GM12875 (cell line): ENCODE measurements around the gene DLGAP4.

Source experiments
- H3K4me3 ChIP-seq: one replicate; pipeline ENCODE4 v1.5.1; 2011; ENCODE audit warnings: low read depth, low read length, control low read depth
- CTCF ChIP-seq: IDR thresholded peaks from 2 replicates; pipeline ENCODE4 v1.5.1; 2011; ENCODE audit warnings: low read depth, mild to moderate bottlenecking, control low read depth, inconsistent platforms, low read length, moderate library complexity, borderline replicate concordance; ENCODE audit not compliant: insufficient read depth

DLGAP4 gene

GRCh38 chr20:36342331-36343120 lies 36.4 kb downstream of the DLGAP4 start:
- no peak overlapping the region for H3K4me3 ChIP-seq
- TF ChIP-seq CTCF, result no peak

GRCh38 chr20:36343641-36344040 lies 37.5 kb downstream of the DLGAP4 start:
- TF ChIP-seq CTCF, result no peak
- H3K4me3 ChIP-seq, result no peak overlapping the region

GRCh38 chr20:36344517-36345132 lies 38.5 kb downstream of the DLGAP4 start:
- no peak overlapping the region for H3K4me3 ChIP-seq
- no peak for TF ChIP-seq CTCF

GRCh38 chr20:36346256-36346655 lies 40.1 kb downstream of the DLGAP4 start:
- TF ChIP-seq CTCF, result no peak
- no peak overlapping the region for H3K4me3 ChIP-seq

GRCh38 chr20:36349384-36350170 lies 43.4 kb downstream of the DLGAP4 start:
- TF ChIP-seq CTCF, result no peak
- H3K4me3 ChIP-seq, result no peak overlapping the region

- no peak for TF ChIP-seq CTCF
- H3K4me3 ChIP-seq, result no peak overlapping the region
These were observed 44.3 kb downstream of the DLGAP4 start for GRCh38 chr20:36350439-36350838.
